HL-60 (cell line): ENCODE measurements around the gene INHA.

Experiments
- POLR2AphosphoS5 ChIP-seq: IDR thresholded peaks from 2 replicates; pipeline ENCODE4 v1.6.1; 2012; ENCODE audit warnings: low read depth
- TF ChIP-seq, protein P1 (sequence below): IDR thresholded peaks from one replicate; pipeline ENCODE4 v1.5.1; 2011; ENCODE audit warnings: low read length, control low read depth, inconsistent platforms; ENCODE audit not compliant: insufficient read depth
- TF ChIP-seq, protein P2 (sequence below): IDR thresholded peaks from 2 replicates; pipeline ENCODE4 v1.6.1; 2012; ENCODE audit warnings: low read depth; ENCODE audit not compliant: insufficient replicate concordance

DNA sequence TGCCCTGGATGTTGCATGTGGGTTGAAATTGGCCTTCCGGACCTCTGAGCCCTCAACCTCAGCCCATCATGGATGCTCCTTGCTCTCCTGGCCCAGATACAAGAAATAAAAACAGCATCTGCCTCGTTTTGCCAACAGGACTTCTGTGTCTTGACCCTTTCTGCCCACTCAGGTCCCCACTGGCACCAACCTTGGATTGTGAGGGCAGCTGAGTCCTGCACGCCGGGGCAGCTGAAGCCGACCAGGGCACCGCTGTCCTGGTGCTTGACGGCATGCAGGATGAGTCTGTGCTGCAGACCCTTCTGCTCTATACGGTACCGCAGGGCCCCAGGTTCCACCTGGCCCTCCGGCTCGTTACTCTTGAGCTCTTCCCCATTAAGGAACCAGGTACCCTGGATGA lies 5.5 kb upstream of the INHA start:
- no peak for TF ChIP-seq POLR2AphosphoS5
- TF ChIP-seq, protein P1, sequence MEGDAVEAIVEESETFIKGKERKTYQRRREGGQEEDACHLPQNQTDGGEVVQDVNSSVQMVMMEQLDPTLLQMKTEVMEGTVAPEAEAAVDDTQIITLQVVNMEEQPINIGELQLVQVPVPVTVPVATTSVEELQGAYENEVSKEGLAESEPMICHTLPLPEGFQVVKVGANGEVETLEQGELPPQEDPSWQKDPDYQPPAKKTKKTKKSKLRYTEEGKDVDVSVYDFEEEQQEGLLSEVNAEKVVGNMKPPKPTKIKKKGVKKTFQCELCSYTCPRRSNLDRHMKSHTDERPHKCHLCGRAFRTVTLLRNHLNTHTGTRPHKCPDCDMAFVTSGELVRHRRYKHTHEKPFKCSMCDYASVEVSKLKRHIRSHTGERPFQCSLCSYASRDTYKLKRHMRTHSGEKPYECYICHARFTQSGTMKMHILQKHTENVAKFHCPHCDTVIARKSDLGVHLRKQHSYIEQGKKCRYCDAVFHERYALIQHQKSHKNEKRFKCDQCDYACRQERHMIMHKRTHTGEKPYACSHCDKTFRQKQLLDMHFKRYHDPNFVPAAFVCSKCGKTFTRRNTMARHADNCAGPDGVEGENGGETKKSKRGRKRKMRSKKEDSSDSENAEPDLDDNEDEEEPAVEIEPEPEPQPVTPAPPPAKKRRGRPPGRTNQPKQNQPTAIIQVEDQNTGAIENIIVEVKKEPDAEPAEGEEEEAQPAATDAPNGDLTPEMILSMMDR: no peak
- TF ChIP-seq, protein P2, sequence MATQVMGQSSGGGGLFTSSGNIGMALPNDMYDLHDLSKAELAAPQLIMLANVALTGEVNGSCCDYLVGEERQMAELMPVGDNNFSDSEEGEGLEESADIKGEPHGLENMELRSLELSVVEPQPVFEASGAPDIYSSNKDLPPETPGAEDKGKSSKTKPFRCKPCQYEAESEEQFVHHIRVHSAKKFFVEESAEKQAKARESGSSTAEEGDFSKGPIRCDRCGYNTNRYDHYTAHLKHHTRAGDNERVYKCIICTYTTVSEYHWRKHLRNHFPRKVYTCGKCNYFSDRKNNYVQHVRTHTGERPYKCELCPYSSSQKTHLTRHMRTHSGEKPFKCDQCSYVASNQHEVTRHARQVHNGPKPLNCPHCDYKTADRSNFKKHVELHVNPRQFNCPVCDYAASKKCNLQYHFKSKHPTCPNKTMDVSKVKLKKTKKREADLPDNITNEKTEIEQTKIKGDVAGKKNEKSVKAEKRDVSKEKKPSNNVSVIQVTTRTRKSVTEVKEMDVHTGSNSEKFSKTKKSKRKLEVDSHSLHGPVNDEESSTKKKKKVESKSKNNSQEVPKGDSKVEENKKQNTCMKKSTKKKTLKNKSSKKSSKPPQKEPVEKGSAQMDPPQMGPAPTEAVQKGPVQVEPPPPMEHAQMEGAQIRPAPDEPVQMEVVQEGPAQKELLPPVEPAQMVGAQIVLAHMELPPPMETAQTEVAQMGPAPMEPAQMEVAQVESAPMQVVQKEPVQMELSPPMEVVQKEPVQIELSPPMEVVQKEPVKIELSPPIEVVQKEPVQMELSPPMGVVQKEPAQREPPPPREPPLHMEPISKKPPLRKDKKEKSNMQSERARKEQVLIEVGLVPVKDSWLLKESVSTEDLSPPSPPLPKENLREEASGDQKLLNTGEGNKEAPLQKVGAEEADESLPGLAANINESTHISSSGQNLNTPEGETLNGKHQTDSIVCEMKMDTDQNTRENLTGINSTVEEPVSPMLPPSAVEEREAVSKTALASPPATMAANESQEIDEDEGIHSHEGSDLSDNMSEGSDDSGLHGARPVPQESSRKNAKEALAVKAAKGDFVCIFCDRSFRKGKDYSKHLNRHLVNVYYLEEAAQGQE: no peak
